ENCODE results near the gene ADAMTS18. TPM values are rescaled to one million over a fixed set of nuclear protein-coding genes. Genes with fewer than 3 reads are reported as not detected.

The ADAMTS18 gene
- total RNA-seq, 1 donor from 2014 or later: not detected

GRCh38 chr16:77308163-77308561 is 126.7 kb downstream of the ADAMTS18 start:
- DNase-seq (ENCODE audit: low read depth): peak; percentile 100
- Histone ChIP-seq H3K36me3 (ENCODE audit: control insufficient read depth, insufficient read depth, low read length) (no peaks in the 10 kb centered on the region), H3K27me3 (ENCODE audit: control insufficient read depth, insufficient read depth, low read length) (no peaks in the 10 kb centered on the region), H3K4me3 (ENCODE audit: low read depth, low read length) (no peak overlapping the region)
- no peak for TF ChIP-seq CTCF (IDR thresholded peaks at IDR 0.05; ENCODE audit: insufficient read depth, low read length, severe bottlenecking)
- FAIRE-seq: no peak

- DNase-seq (ENCODE audit: low read depth) (peak; percentile 26), FAIRE-seq (no peak)
- no peak overlapping the region for H3K4me3 ChIP-seq (ENCODE audit: low read depth, low read length)
- TF ChIP-seq CTCF (IDR thresholded peaks at IDR 0.05; ENCODE audit: insufficient read depth, low read length, severe bottlenecking): no peak
- H3K27me3 ChIP-seq (ENCODE audit: control insufficient read depth, insufficient read depth, low read length): no peaks in the 10 kb centered on the region
- no peaks in the 10 kb centered on the region for H3K36me3 ChIP-seq (ENCODE audit: control insufficient read depth, insufficient read depth, low read length)
Measured at GRCh38 chr16:77307426-77308162, 127.2 kb downstream of the ADAMTS18 start.

- no peak overlapping the region for H3K4me3 ChIP-seq (ENCODE audit: low read depth, low read length)
- FAIRE-seq (no peak), DNase-seq (ENCODE audit: low read depth) (no peak)
- TF ChIP-seq CTCF (IDR thresholded peaks at IDR 0.05; ENCODE audit: insufficient read depth, low read length, severe bottlenecking): no peak
- no peaks in the 10 kb centered on the region for H3K27me3 ChIP-seq (ENCODE audit: control insufficient read depth, insufficient read depth, low read length)
- no peaks in the 10 kb centered on the region for H3K36me3 ChIP-seq (ENCODE audit: control insufficient read depth, insufficient read depth, low read length)
Measured at GRCh38 chr16:77306075-77306474, 128.8 kb downstream of the ADAMTS18 start.

- FAIRE-seq: no peak
- no peak for DNase-seq (ENCODE audit: low read depth)
- no peak overlapping the region for H3K4me3 ChIP-seq (ENCODE audit: low read depth, low read length)
- no peaks in the 10 kb centered on the region for H3K36me3 ChIP-seq (ENCODE audit: control insufficient read depth, insufficient read depth, low read length)
- TF ChIP-seq CTCF (IDR thresholded peaks at IDR 0.05; ENCODE audit: insufficient read depth, low read length, severe bottlenecking): no peak
- no peaks in the 10 kb centered on the region for H3K27me3 ChIP-seq (ENCODE audit: control insufficient read depth, insufficient read depth, low read length)
Measured at GRCh38 chr16:77304877-77305276, 130.0 kb downstream of the ADAMTS18 start.

GRCh38 chr16:77304134-77304533 is 130.7 kb downstream of the ADAMTS18 start:
- TF ChIP-seq CTCF (IDR thresholded peaks at IDR 0.05; ENCODE audit: insufficient read depth, low read length, severe bottlenecking): no peak
- no peak for FAIRE-seq
- no peaks in the 10 kb centered on the region for H3K36me3 ChIP-seq (ENCODE audit: control insufficient read depth, insufficient read depth, low read length)

GRCh38 chr16:77302674-77303073 is 132.2 kb downstream of the ADAMTS18 start:
- DNase-seq (ENCODE audit: low read depth): no peak
- H3K36me3 ChIP-seq (ENCODE audit: control insufficient read depth, insufficient read depth, low read length): no peaks in the 10 kb centered on the region

More at GRCh38 chr16:77304134-77304533, 130.7 kb downstream of the ADAMTS18 start:
- no peaks in the 10 kb centered on the region for H3K27me3 ChIP-seq (ENCODE audit: control insufficient read depth, insufficient read depth, low read length)
- H3K4me3 ChIP-seq (ENCODE audit: low read depth, low read length): no peak overlapping the region
- no peak for DNase-seq (ENCODE audit: low read depth)

More at GRCh38 chr16:77302674-77303073, 132.2 kb downstream of the ADAMTS18 start:
- Histone ChIP-seq H3K27me3 (ENCODE audit: control insufficient read depth, insufficient read depth, low read length) (no peaks in the 10 kb centered on the region), H3K4me3 (ENCODE audit: low read depth, low read length) (no peak overlapping the region)
- TF ChIP-seq CTCF (IDR thresholded peaks at IDR 0.05; ENCODE audit: insufficient read depth, low read length, severe bottlenecking): no peak
- no peak for FAIRE-seq
